IMR-90 (cell line): ENCODE data around the gene TPI1. TPM values are rescaled to one million over a fixed set of nuclear protein-coding genes. Genes with fewer than 3 reads are reported as not detected.

Experiments
- ATAC-seq: fragments of 200-7000 bp; cut with Tn5 transposase; 2 replicates; pipeline ENCODE4 v1.9.1; 2020; ENCODE audit warnings: low read depth, mild to moderate bottlenecking, moderate library complexity
- BruUV-seq: library from RNA; stranded (reverse); fragments of 400-500 nt; replicated peaks from 2 replicates; lab custom pipeline; 2021; lab: Mats Ljungman, UMichigan
- CTCF ChIA-PET: fragments of 300-600 bp; formaldehyde crosslinking; extraction: SDS; loops from one replicate; lab custom pipeline; 2021; ENCODE audit warnings: antibody characterized with exemption; lab: Yijun Ruan, JAX
- POLR2A ChIA-PET: fragments of 300-600 bp; sonication (Branson Sonifier 250); formaldehyde crosslinking; loops from one replicate; lab custom pipeline; 2022; ENCODE audit warnings: antibody characterized with exemption; ENCODE audit not compliant: unreplicated experiment; lab: Charles Lee
- DNase-seq: peaks from one replicate; pipeline ENCODE4 v3.0.0; 2013
- H2AFZ ChIP-seq: replicated peaks from 2 replicates; pipeline ENCODE3; 2013; ENCODE audit warnings: low read length, mild to moderate bottlenecking; ENCODE audit not compliant: poor library complexity
- H2AK5ac ChIP-seq: 2 replicates; pipeline ENCODE4 v1.6.1; 2013; ENCODE audit warnings: low read depth, low read length, inconsistent platforms
- H2AK9ac ChIP-seq: replicated peaks from 2 replicates; pipeline ENCODE3; 2013; ENCODE audit warnings: mild to moderate bottlenecking, low read depth, low read length, moderate library complexity; ENCODE audit not compliant: poor library complexity
- H2BK120ac ChIP-seq: 2 replicates; pipeline ENCODE4 v1.6.1; 2013; ENCODE audit warnings: low read depth, low read length, inconsistent platforms
- H2BK15ac ChIP-seq: 3 replicates; pipeline ENCODE4 v1.6.1; 2013; ENCODE audit warnings: low read depth, low read length, inconsistent platforms
- H2BK20ac ChIP-seq: 2 replicates; pipeline ENCODE4 v1.6.1; 2013; ENCODE audit warnings: low read depth, mild to moderate bottlenecking, inconsistent platforms, low read length, moderate library complexity
- H2BK5ac ChIP-seq: 2 replicates; pipeline ENCODE4 v1.6.1; 2013; ENCODE audit warnings: mild to moderate bottlenecking, low read depth, low read length, inconsistent platforms; ENCODE audit not compliant: poor library complexity, severe bottlenecking
- H3K14ac ChIP-seq: replicated peaks from 2 replicates; pipeline ENCODE4 v1.6.1; 2013; ENCODE audit warnings: low read depth, low read length, inconsistent platforms
- H3K18ac ChIP-seq: 2 replicates; pipeline ENCODE4 v1.6.1; 2013; ENCODE audit warnings: low read depth, low read length, control low read depth
- H3K23ac ChIP-seq: 2 replicates; pipeline ENCODE4 v1.6.1; 2013; ENCODE audit warnings: low read depth, low read length, inconsistent platforms
- H3K27ac ChIP-seq: 2 replicates; pipeline ENCODE4 v1.5.1; 2013; ENCODE audit warnings: mild to moderate bottlenecking, control low read depth, low read length; ENCODE audit not compliant: insufficient read depth
- H3K27me3 ChIP-seq: 2 replicates; pipeline ENCODE4 v1.6.1; 2013; ENCODE audit warnings: low read length; ENCODE audit not compliant: control insufficient read depth, insufficient read depth
- H3K36me3 ChIP-seq: 2 replicates; pipeline ENCODE4 v1.6.1; 2013; ENCODE audit warnings: low read length, mixed read lengths; ENCODE audit not compliant: control insufficient read depth, insufficient read depth
- H3K4ac ChIP-seq: 2 replicates; pipeline ENCODE4 v1.6.1; 2013; ENCODE audit warnings: low read depth, low read length, inconsistent platforms
- H3K4me1 ChIP-seq: 2 replicates; pipeline ENCODE4 v1.6.1; 2013; ENCODE audit warnings: low read length, mixed read lengths; ENCODE audit not compliant: control insufficient read depth, insufficient read depth
- H3K4me2 ChIP-seq: 2 replicates; pipeline ENCODE4 v1.6.1; 2013; ENCODE audit warnings: low read depth, mild to moderate bottlenecking, control low read depth, low read length, moderate library complexity
- H3K4me3 ChIP-seq: 2 replicates; pipeline ENCODE4 v1.5.1; 2013; ENCODE audit warnings: low read depth, mild to moderate bottlenecking, control low read depth, low read length, moderate library complexity; ENCODE audit not compliant: insufficient read depth
- H3K56ac ChIP-seq: 2 replicates; pipeline ENCODE4 v1.6.1; 2013; ENCODE audit warnings: low read length, inconsistent platforms; ENCODE audit not compliant: insufficient read depth; ENCODE audit errors: extremely low read depth
- H3K79me1 ChIP-seq, 2 experiments: 2 replicates each; pipeline ENCODE4 v1.6.1; 2013; ENCODE audit warnings: low read length in 2 of 2, inconsistent platforms in 1 of 2, low read depth in 1 of 2
- H3K9ac ChIP-seq: 2 replicates; pipeline ENCODE4 v1.6.1; 2013; ENCODE audit warnings: low read depth, low read length, control low read depth
- H3K9me1 ChIP-seq: 2 replicates; pipeline ENCODE4 v1.6.1; 2013; ENCODE audit warnings: low read length, inconsistent platforms; ENCODE audit not compliant: insufficient read depth
- H3K9me3 ChIP-seq: 2 replicates; pipeline ENCODE4 v1.6.1; 2013; ENCODE audit warnings: low read length; ENCODE audit not compliant: control insufficient read depth, insufficient read depth
- H4K20me1 ChIP-seq: 2 replicates; pipeline ENCODE4 v1.6.1; 2013; ENCODE audit warnings: low read length, inconsistent platforms; ENCODE audit not compliant: insufficient read depth
- H4K5ac ChIP-seq: 2 replicates; pipeline ENCODE4 v1.6.1; 2013; ENCODE audit warnings: mild to moderate bottlenecking, low read depth, low read length, control low read depth
- H4K8ac ChIP-seq, 2 experiments: 2 replicates each; pipeline ENCODE4 v1.6.1; 2013; ENCODE audit warnings: low read depth in 2 of 2, low read length in 2 of 2, control low read depth in 1 of 2, inconsistent platforms in 1 of 2
- H4K91ac ChIP-seq: 2 replicates; pipeline ENCODE4 v1.6.1; 2013; ENCODE audit warnings: low read depth, low read length, inconsistent platforms; ENCODE audit not compliant: insufficient read depth
- BHLHE40 ChIP-seq: fragments of 150-350 bp; IDR thresholded peaks from 2 replicates; pipeline ENCODE4 v1.6.1; 2016; ENCODE audit warnings: mild to moderate bottlenecking, low read depth, low read length
- CEBPB ChIP-seq: IDR thresholded peaks from 2 replicates; pipeline ENCODE4 v1.6.1; 2012; ENCODE audit warnings: low read depth, low read length, improper control_type of control experiment
- CHD1 ChIP-seq: IDR thresholded peaks from 2 replicates; pipeline ENCODE4 v1.6.1; 2012; ENCODE audit warnings: low read depth, low read length, improper control_type of control experiment
- CTCF ChIP-seq: conservative IDR thresholded peaks from 2 replicates; pipeline ENCODE4 v1.5.1; 2012; ENCODE audit warnings: mild to moderate bottlenecking, low read depth, low read length, improper control_type of control experiment
- FOS ChIP-seq: fragments of 150-350 bp; IDR thresholded peaks from 2 replicates; pipeline ENCODE4 v1.6.1; 2016; ENCODE audit warnings: low read depth, low read length
- MAFK ChIP-seq: IDR thresholded peaks from 2 replicates; pipeline ENCODE4 v1.6.1; 2012; ENCODE audit warnings: low read depth, low read length, improper control_type of control experiment
- MAZ ChIP-seq: IDR thresholded peaks from 2 replicates; pipeline ENCODE4 v1.6.1; 2012; ENCODE audit warnings: low read depth, mild to moderate bottlenecking, low read length, improper control_type of control experiment, moderate library complexity, borderline replicate concordance
- MXI1 ChIP-seq: IDR thresholded peaks from 2 replicates; pipeline ENCODE4 v1.6.1; 2012; ENCODE audit warnings: low read depth, mild to moderate bottlenecking, low read length, moderate library complexity, borderline replicate concordance
- NFE2L2 ChIP-seq: fragments of 150-350 bp; IDR thresholded peaks from 2 replicates; pipeline ENCODE4 v1.6.1; 2016; ENCODE audit warnings: low read depth, mild to moderate bottlenecking, low read length
- POLR2A ChIP-seq: IDR thresholded peaks from 2 replicates; pipeline ENCODE4 v1.6.1; 2012; ENCODE audit warnings: mild to moderate bottlenecking, low read depth, low read length
- RCOR1 ChIP-seq: IDR thresholded peaks from 2 replicates; pipeline ENCODE4 v1.6.1; 2012; ENCODE audit warnings: mild to moderate bottlenecking, low read length, improper control_type of control experiment; ENCODE audit not compliant: insufficient replicate concordance
- RFX5 ChIP-seq: IDR thresholded peaks from 2 replicates; pipeline ENCODE4 v1.8.0; 2012; ENCODE audit warnings: low read depth, mild to moderate bottlenecking, low read length, moderate library complexity
- SMC3 ChIP-seq: fragments of 150-350 bp; IDR thresholded peaks from 2 replicates; pipeline ENCODE4 v1.6.1; 2016; ENCODE audit warnings: low read depth, mild to moderate bottlenecking, antibody characterized with exemption, low read length, moderate library complexity
- USF2 ChIP-seq: fragments of 150-350 bp; IDR thresholded peaks from 2 replicates; pipeline ENCODE4 v1.6.1; 2017; ENCODE audit warnings: mild to moderate bottlenecking, antibody characterized with exemption, low read length, low read depth
- WGBS, 2 experiments: methylation state at CpG; one replicate each; pipeline versions ENCODE4 v1.1.5 to v1.1.7; 2013; ENCODE audit warnings: missing lambda C conversion rate in 2 of 2; ENCODE audit not compliant: insufficient read length in 1 of 2; ENCODE audit errors: extremely low coverage in 2 of 2; 5-methylcytosine and 5-hydroxymethylcytosine counted together
- dilution Hi-C: fragments of 300-500 bp; cut with HindIII; formaldehyde crosslinking; loops from one replicate; pipeline ENCODE4 v1.14.3; 2018; ENCODE audit warnings: low sequenced_read_pairs; ENCODE audit not compliant: unreplicated experiment
- in situ Hi-C: fragments of 300-500 bp; cut with MboI; formaldehyde crosslinking; loops from 3 replicates; pipeline ENCODE4 v1.14.3; 2019; ENCODE audit warnings: low sequenced_read_pairs, inconsistent platforms, mixed read lengths
- intact Hi-C: fragments of 100-400 bp; cut with micrococcal nuclease; formaldehyde crosslinking; loops from 2 replicates; pipeline ENCODE4 v1.10.0; 2022
- polyA plus RNA-seq, 3 experiments: library from polyadenylated mRNA; depleted of rRNA; stranded (reverse); fragments of >200 nt; gene quantifications; 2 replicates each; pipeline ENCODE4 v1.2.3, GENCODE V29; 2012; ENCODE audit warnings: low replicate concordance in 1 of 3
- total RNA-seq: library from RNA; depleted of rRNA; stranded (reverse); fragments of >200 nt; gene quantifications from 2 replicates; pipeline ENCODE4 v1.2.3, GENCODE V29; 2012
- TF ChIP-seq, protein P1 (sequence below): fragments of 150-350 bp; IDR thresholded peaks from 2 replicates; pipeline ENCODE4 v1.6.1; 2016; ENCODE audit warnings: low read depth, mild to moderate bottlenecking, low read length, moderate library complexity, borderline replicate concordance

TPI1 gene
- total and polyA plus RNA-seq, 2 of the 4 experiments (the other 2 are of a cell fraction) = 1,995 to 2,176 TPM

DNA sequence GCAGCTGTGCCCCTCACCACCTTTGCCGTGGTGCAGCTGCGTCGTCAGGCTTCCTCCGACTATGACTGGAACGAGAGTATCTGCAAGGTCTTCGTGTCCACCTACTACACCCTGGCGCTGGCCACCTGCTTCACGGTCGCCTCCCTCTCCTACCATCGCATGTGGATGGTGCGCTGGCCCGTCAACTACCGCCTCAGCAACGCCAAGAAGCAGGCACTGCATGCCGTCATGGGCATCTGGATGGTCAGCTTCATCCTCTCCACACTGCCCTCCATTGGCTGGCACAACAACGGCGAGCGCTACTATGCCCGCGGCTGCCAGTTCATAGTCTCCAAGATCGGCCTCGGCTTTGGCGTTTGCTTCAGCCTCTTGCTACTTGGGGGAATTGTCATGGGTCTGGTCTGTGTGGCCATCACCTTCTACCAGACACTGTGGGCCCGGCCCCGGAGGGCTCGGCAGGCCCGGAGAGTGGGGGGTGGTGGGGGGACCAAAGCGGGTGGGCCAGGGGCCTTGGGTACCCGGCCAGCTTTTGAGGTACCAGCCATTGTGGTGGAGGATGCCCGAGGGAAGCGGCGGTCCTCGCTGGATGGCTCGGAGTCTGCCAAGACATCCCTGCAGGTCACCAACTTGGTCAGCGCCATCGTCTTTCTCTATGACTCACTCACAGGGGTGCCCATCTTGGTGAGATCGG lies 43.1 kb upstream of the TPI1 start:
- H3K4me3 ChIP-seq = no peak overlapping the region
- peaks cover 2 to 39% of the 10 kb centered on the region in 2 experiments; a peak in 3 of 4 replicates for H3K79me1 ChIP-seq
- DNase-seq (no peak), ATAC-seq (no peak)
- dilution Hi-C loops = no loop called here
- H3K27ac ChIP-seq = no peak overlapping the region
- H3K4me2 ChIP-seq = no peak overlapping the region
- in situ Hi-C loops = loop anchor here (10.0 kb wide), 1 partner anchor 209 kb away; no protein-coding TSS in a partner anchor
- H2AFZ ChIP-seq = peak overlapping the region; percentile 38
- no peak overlapping the region for H2BK20ac ChIP-seq
- H3K56ac ChIP-seq = no peak overlapping the region
- no peak overlapping the region for H3K4ac ChIP-seq
- no peak overlapping the region for H4K91ac ChIP-seq
- H3K36me3 ChIP-seq = no peaks in the 10 kb centered on the region
- H2AK9ac ChIP-seq = no peak overlapping the region
- no TSS peak for BruUV-seq
- no peak overlapping the region for H2BK120ac ChIP-seq
- no peaks in the 10 kb centered on the region for H3K9me3 ChIP-seq
- peak overlapping the region; percentile 18; the same call in 1 of the 2 replicates for H2AK5ac ChIP-seq
- ChIA-PET POLR2A (no interaction called here), CTCF (interaction anchor here (1.0 kb wide), 1 partner anchor 58 kb away, joined by 4 read pairs; the partner anchor contains the start of gene PTMS)
- no peak overlapping the region for H3K9ac ChIP-seq
- H2BK15ac ChIP-seq = no peak overlapping the region
- peaks cover 2% of the 10 kb centered on the region; the same call in 1 of the 2 replicates for H3K9me1 ChIP-seq
- H3K27me3 ChIP-seq = peaks cover 2% of the 10 kb centered on the region; the same call in 1 of the 2 replicates
- H3K18ac ChIP-seq = no peak overlapping the region
- no peak overlapping the region for H4K5ac ChIP-seq
- no peak overlapping the region for H3K23ac ChIP-seq
- intact Hi-C loops = loop anchor here (2.0 kb wide), 1 partner anchor 207 kb away; no protein-coding TSS in a partner anchor
- peaks cover 18% of the 10 kb centered on the region for H3K4me1 ChIP-seq
- 94% methylated on average over 23 of the region's 37 CpGs; no CpG with 5 or more reads in 1 of the 2 experiments for WGBS, 2 experiments
- no peak overlapping the region for H2BK5ac ChIP-seq
- H4K8ac ChIP-seq = no peak overlapping the region
- H4K20me1 ChIP-seq = no peaks in the 10 kb centered on the region
- no peak overlapping the region for H3K14ac ChIP-seq
- TF ChIP-seq CEBPB = no peak
- TF ChIP-seq MXI1 = no peak
- TF ChIP-seq MAFK = no peak
- TF ChIP-seq BHLHE40 = no peak
- no peak for TF ChIP-seq RFX5
- no peak for TF ChIP-seq CHD1
- no peak for TF ChIP-seq CTCF
- TF ChIP-seq RCOR1 = no peak
- no peak for TF ChIP-seq NFE2L2
- TF ChIP-seq POLR2A = no peak
- TF ChIP-seq MAZ = no peak
- no peak for TF ChIP-seq USF2
- TF ChIP-seq, protein P1, sequence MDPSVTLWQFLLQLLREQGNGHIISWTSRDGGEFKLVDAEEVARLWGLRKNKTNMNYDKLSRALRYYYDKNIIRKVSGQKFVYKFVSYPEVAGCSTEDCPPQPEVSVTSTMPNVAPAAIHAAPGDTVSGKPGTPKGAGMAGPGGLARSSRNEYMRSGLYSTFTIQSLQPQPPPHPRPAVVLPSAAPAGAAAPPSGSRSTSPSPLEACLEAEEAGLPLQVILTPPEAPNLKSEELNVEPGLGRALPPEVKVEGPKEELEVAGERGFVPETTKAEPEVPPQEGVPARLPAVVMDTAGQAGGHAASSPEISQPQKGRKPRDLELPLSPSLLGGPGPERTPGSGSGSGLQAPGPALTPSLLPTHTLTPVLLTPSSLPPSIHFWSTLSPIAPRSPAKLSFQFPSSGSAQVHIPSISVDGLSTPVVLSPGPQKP = no peak
- TF ChIP-seq SMC3 = no peak
- TF ChIP-seq FOS = no peak
